Stimulated activated CD4-positive, alpha-beta T cell treated with anti-CD3 and anti-CD28 coated beads, Interleukin-1b, Interleukin-23, amount 100 ng/mL, for 4 hours (primary cell): ENCODE results near the gene TEX36.
"Not testable (repeated sequence)": the region's sequence is repeated elsewhere in the genome, so short reads cannot be mapped to it uniquely, and the experiment has no call there.

Experiments
- DNase-seq, 2 donors: peaks; one replicate each; pipeline ENCODE4 v3.0.0-alpha.2; 2020; ENCODE audit warnings: low read depth in 2 of 2

The TEX36 gene

GRCh38 chr10:125634606-125635005, 48.4 kb downstream of the TEX36 start:
- no peak for DNase-seq

DNA sequence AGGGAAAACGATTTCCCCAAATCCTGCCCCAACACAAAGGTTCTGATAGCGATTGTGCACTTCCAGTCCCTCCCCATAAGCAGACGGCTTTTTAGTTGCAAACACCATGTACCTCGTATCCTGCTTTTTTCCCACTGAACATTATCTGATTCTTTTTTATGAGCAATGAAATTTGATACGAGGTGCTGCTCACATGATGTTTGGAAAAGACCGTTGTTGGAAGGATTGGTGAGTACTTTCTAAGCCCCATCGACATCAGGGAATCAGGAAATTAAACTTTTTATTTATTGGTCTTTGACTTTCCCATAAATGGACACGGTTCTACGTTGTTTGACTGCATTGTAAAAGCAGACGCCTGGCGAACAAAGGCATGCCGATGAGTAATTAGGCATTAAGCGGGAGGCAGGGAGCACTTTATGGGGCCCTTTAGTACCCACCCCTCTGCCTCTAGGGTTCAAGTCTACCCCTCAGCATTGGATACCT, 49.4 kb downstream of the TEX36 start:
- DNase-seq, result no peak

- no peak for DNase-seq
Measured at GRCh38 chr10:125631806-125632205, 51.2 kb downstream of the TEX36 start.

DNA sequence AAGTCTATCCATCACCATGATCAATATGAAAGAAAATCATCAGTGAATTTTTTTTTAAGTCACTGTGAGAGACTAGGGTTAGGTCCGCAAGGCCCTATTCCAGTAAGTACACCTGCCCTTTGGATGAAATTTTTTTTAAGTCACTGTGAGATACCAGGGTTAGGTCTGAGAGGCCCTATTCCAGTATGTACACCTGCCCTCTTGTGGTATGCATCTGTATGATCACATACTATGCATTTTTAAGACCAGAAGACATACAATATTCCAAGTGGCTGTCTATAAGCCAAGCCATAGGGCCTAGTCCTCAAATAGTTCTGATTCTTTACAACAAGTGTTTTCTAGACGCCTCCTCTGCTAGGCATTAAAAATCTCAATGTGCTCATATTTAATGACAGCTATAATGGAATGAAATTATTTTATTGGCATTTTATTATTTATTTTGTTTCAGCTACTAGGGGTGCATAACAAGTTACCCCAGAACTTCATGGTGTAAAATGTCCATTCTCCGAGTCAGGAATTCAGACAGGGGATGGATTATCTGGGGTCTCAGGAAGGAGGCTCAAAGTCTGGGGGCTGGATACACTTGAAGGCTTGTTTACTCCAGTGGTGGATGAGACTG, 53.1 kb downstream of the TEX36 start:
- DNase-seq, result no peak

- DNase-seq, result no peak
Measured at GRCh38 chr10:125628104-125629049, 54.6 kb downstream of the TEX36 start.

- DNase-seq, result no peak
Measured at GRCh38 chr10:125627646-125628045, 55.3 kb downstream of the TEX36 start.

DNA sequence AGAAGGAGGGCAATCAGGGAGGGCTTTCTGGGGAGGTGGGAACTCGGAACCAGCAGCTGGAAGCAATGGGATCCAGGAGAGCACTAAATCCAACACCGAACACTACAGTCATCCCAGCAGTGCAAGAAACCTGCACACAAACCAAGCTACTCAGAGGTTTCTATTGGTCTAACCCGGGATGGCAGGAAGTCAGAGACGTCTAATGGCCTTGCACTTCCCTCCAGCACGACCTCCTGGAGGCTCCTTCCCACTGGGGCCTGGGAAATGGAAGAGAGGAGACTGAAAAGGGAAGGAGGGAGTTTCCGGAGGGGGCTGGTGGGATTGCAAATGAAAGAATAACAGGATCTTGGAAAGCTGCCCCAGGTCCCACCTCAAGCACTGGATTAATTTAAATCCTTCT, 56.3 kb downstream of the TEX36 start:
- DNase-seq, result no peak

DNA sequence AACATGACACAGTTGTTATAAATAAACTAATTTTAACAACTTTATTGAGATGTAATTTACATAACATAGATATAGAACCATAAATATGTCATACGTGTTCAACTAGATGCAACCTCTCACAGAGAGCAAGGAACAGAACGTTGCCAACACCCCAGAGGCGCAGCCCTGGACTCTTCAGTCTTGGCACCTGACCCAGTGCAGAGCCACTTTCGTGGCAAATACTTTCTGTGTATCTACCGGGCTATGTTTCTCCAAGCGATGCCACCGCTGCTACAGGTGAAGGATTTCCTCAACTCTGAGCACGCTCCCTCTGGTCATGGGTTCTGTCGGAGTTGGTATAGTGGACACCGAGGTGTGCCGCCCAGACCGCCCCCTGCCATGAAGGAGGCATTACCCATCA, 57.4 kb downstream of the TEX36 start:
- DNase-seq, result no peak

- no peak for DNase-seq
Measured at GRCh38 chr10:125624800-125625199, 58.2 kb downstream of the TEX36 start.

GRCh38 chr10:125621052-125621451, 61.9 kb downstream of the TEX36 start:
- DNase-seq, result no peak

GRCh38 chr10:125620401-125620800, 62.6 kb downstream of the TEX36 start:
- no peak for DNase-seq

DNA sequence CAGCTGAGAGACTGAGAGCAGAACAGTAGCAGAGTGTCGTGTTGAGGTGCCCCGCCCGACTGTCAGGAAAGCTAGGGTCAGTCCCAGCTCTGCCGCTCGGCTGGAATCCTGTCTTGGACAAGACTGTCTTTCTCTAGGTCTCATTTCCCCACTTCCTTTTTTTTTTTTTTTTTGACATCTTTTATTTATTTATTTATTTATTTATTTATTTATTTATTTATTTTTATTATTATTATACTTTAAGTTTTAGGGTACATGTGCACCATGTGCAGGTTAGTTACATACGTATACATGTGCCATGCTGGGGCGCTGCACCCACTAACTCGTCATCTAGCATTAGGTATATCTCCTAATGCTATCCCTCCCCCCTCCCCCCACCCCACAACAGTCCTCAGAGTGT, 69.9 kb downstream of the TEX36 start:
- not testable (repeated sequence) for DNase-seq

- no peak for DNase-seq
Measured at GRCh38 chr10:125611756-125612155, 71.2 kb downstream of the TEX36 start.

DNA sequence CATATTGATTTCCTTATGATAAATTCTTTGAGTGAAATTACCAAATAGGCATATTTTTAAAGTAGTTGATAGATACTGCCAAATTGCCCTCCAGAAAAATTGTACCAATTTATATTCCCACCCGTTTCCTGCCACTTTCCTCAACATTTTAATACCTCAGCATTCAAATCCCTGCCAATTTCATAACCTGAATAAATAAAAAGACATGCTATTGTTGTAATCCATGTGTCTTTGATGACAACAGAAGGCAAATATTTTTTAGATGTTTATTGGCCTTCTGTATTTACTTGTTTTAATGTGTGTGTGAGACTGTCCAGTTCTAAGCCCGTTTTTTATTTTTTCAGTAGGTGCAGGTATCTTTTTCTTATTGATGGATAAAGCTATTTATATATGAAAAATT, 71.7 kb downstream of the TEX36 start:
- DNase-seq, result no peak

GRCh38 chr10:125609859-125610258, 73.1 kb downstream of the TEX36 start:
- no peak for DNase-seq

DNA sequence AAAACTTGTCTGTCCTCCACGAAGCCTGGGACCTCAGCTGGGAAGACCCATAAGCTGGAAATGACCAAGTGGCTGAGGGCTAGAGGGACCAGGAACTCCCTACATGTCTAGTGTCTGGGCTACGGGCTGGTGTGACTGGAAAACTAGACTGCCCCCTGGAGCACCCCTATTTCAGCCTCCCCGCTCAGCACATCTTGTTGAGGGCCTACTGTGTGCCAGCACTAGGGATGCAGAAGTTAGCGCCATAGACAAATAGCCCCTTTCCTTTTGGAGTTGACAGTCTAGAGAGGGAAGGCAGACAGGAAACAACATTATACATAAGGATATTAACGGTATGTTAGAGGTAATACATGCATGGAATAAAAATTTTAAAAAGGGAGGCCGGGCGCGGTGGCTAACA, 74.5 kb downstream of the TEX36 start:
- DNase-seq, result no peak

DNA sequence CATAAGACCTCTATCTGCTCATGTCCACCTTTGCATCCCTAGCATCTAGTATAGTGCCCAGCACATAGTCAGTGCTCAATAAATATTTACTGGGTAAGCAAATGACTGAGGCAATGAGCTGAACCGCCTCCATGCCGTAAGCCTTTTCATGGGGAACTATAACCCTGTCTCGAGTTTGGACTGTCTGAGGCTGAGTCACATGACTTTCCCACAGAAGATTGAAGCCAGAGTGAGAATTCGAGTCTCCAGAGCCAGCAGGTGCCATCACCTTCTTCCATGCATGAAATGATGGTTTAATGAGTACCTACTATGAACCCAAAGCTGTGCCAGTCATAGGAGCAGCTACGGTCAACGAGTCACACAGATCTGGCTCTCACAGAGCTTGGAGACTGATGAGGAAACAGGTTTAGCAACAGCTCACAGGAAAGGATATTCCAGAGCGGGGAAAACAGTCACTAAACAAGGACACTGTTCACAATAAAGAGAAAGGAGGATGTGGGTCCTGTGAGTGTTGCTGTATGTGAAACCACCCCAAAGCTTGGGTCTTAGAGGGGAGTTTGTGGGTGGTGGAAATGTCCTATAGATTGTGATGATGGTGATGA, 75.2 kb downstream of the TEX36 start:
- no peak for DNase-seq

GRCh38 chr10:125606414-125607010, 76.5 kb downstream of the TEX36 start:
- no peak for DNase-seq
